Globus pallidus (tissue), 1 donor: ENCODE data around the gene RIC8B.
"Not testable (repeated sequence)": the region's sequence is repeated elsewhere in the genome, so short reads cannot be mapped to it uniquely, and the experiment has no call there.

ENCODE experiments used
- DNase-seq: peaks from one replicate; pipeline ENCODE4 v3.0.0-alpha.2; 2015; ENCODE audit warnings: low spot score

RIC8B gene

GRCh38 chr12:106902053-106902452 lies 127.6 kb downstream of the RIC8B start:
- DNase-seq = no peak

GRCh38 chr12:106903241-106903945 lies 128.9 kb downstream of the RIC8B start:
- DNase-seq = no peak

- no peak for DNase-seq
These were observed 132.2 kb downstream of the RIC8B start for GRCh38 chr12:106906715-106907114.

- DNase-seq = no peak
These were observed 132.9 kb downstream of the RIC8B start for GRCh38 chr12:106907411-106907810.

GRCh38 chr12:106907846-106908245 lies 133.4 kb downstream of the RIC8B start:
- no peak for DNase-seq

DNA sequence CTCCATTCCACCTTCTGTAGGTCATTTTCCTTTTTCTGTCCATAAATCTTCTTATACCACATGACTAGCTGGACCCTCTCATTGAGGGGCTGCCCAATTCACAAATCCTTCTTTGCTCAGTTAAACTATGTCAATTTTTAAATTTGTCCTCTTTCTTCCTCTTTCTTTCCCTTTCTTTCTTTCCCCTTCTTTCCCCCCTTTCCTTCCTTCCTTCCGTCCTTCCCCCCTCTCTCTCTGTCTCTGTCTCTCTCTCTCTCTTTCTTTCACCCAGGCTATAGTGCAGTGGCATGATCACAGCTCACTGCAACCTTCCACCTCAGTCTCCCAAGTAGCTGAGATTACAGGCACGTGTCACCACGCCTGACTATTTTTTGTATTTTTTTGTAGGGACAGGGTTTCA lies 134.1 kb downstream of the RIC8B start:
- no peak for DNase-seq

GRCh38 chr12:106910202-106910601 lies 135.7 kb downstream of the RIC8B start:
- no peak for DNase-seq

DNA sequence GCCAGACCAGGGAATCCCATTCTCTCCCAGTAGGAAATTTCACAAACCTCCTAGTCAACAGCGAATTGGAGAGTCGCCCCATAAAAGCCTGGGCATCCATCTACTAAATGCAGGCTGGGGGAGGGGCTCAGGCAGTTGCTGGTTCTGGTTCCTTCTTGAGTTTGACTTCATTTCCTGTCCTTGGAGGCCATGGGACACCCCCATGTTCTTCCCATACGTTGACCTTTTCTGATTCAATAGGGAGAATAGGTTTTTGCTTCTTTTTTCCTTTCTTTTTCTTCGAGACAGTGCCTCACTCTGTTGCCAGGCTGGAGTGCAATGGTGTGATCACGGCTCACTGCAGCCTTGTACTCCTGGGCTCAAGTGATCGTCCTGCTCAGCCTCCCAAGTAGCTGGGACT lies 137.1 kb downstream of the RIC8B start:
- DNase-seq = no peak

GRCh38 chr12:106913456-106913855 lies 139.0 kb downstream of the RIC8B start:
- DNase-seq = no peak

DNA sequence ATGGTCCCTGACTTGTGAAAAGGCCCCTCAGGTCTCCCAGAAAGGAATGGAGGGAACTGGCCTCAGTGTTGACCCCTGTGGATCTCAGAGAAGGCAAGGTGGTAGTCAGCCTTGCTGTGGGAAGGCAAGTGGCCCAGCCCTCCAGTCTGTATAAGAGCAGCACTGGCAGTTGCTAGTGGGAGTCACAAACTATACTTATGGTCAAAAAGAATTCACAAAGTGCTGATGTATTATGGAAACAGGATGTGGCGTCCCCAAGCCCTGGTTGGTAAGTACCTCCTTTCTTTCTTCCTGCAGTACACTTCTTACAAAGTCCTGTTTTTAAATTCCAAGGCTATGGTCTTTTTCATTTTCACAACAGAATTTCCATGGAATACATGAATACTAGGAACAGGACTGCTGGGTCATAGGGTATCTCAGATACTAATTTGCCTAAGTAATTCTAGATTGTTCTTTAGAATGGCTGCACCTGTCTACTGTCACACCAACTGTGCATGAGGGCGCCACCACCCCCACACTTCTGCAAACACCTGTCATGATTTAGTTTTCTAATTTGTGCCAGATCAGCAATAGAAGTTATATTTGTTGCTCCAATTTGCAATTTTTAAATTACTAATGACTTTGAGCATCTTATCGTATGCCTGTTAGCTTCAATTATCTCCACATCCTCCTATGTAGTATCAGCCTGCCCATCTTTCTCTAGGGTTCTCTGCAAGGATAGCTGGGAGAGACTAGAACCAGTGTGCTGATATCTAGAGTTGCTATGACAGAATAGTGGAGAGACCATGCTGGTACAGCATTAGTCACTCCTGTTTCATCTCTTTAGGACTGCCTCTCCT lies 140.5 kb downstream of the RIC8B start:
- DNase-seq = no peak

DNA sequence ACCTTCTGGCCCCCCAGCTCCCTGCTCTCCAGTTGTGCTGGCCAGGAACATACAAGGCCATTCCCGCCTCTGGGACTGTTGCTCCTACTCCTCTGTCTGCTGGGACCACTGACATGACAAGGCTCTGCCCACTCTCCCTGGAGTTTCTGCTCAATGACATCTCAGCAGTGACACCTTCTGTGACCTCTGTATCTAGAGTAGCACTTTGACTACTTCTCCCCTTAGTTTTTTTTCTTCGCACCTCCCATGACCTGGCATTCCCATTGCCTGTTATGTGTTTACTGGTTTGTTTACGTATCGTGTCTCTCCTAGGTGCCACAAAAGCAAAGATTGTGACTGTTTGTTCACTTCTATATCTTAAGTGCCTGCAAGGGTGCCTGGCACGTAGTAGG lies 141.1 kb downstream of the RIC8B start:
- DNase-seq = no peak

- no peak for DNase-seq
These were observed 143.0 kb downstream of the RIC8B start for GRCh38 chr12:106917503-106917902.

DNA sequence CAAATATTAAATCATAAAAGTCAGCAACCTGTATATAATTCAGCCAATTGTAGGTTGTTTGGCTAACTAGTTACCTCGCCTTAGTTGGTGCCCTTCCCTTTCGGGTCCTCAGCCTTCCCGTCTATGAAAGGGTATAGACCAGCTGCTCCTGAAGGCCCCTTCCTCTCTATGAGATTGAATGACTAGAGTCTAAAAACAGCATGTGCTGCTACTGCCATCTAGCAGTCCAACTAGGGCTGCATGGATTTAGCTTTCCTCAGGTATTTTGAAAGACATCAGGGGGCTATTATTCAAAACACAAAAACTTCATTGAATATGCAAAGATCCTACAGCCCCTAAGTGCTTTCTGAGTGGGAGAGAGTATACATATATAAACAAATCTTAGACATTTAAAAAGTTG lies 144.3 kb downstream of the RIC8B start:
- no peak for DNase-seq

DNA sequence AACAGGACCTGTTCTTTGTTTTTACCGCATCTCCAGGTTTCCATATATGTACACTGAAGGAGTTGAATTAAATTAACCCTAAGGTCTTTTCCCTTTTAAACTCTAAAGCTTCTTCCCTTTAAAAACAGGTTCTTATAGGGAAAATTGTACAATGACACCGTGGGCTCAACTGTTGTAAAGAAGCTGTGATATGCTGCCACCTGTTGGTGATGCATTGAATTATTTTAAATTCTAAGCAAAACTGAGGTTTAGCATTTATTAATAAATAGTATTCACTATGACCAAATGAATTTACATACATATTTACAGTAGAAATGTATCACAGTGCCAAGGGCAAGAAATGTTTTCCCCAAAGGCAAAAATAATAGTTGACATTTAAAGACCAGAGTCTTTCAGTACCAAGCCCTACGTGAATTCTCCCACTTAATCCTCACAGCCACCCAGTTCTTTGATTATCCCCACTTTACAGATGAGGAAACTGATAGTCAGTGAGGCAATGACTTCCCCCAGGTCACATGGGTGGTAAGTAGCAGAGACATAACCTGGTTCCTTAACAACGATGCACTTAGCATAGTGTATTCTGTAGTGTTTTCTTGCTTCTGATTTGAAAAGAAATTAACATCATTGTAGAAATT lies 145.5 kb downstream of the RIC8B start:
- peak; percentile 29 for DNase-seq

- not testable (repeated sequence) for DNase-seq
These were observed 147.5 kb downstream of the RIC8B start for GRCh38 chr12:106921976-106922375.

DNA sequence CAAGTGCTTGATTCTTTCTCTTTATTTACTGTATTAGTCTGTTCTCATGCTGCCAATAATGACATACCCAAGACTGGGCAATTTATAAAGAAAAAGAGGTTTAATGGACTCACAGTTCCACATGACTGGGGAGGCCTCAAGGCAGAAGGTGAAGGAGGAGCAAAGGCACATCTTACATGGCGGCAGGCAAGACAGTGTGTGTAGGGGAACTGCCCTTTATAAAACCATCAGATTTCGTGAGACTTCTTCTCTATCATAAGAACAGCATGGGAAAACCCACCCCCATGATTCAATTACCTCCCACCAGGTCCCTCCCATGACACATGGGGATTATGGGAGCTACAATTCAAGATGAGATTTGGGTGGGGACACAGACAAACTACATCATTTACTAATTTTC lies 149.1 kb downstream of the RIC8B start:
- not testable (repeated sequence) for DNase-seq

DNA sequence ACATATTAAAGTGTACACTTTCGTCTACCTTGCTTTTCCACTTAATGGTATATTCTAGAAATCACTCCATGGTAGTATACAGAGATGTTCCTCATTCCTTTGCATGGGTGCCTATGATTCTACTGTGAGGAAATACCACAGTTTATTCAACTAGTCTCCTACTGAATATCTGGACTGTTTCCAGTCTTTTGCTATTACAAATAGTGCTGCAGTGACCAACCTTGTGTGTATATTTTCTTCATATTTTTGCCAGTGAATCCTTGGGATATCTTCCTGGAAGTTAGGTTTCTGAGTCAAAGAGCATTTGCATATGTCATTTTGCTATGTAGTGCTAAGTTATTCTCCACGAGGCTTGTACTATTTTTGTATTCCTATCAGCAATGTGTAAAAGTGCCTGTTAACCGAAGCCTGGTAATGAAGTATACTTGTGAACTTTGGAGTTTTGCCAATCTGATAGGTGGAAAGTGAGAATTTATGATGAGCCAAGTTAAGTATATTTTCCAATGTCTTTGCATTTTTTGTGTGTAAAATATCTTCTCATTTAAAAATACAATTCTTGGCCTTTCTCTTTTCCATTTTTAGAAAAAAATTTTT lies 149.9 kb downstream of the RIC8B start:
- DNase-seq = no peak

DNA sequence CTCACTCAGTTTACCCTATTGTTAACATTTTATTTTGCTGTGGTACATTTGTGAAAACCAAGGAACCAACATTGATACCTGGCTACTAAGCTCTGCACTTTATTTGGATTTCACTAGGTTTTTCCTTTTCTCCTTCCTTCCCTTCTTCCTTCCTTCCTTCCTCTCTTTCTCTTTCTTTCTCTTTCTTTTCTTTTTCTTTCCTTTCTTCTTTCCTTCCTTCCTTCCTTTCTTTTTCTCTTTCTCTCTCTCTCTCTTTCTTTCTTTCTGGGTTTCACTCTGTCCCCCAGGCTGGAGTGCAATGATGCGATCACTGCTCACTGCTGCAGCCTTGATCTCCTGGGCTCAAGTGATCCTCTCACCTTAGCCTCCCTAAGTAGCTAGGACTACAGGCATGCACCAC lies 152.2 kb downstream of the RIC8B start:
- DNase-seq = no peak

GRCh38 chr12:106934277-106934676 lies 159.8 kb downstream of the RIC8B start:
- no peak for DNase-seq
